HEK293 (cell line): ENCODE results near the gene C2CD5.

Source experiments
- BCL11B ChIP-seq: fragments of 450-650 bp; formaldehyde crosslinking; IDR thresholded peaks from 2 replicates; pipeline ENCODE4 v1.5.1; 2016; ENCODE audit warnings: low read depth, missing biosample characterization, missing genetic modification characterization
- GLI4 ChIP-seq: fragments of 450-650 bp; formaldehyde crosslinking; IDR thresholded peaks from 2 replicates; pipeline ENCODE4 v1.5.1; 2016; ENCODE audit warnings: missing biosample characterization, missing genetic modification characterization
- GLIS1 ChIP-seq: fragments of 450-650 bp; formaldehyde crosslinking; IDR thresholded peaks from 2 replicates; pipeline ENCODE4 v1.5.1; 2016; ENCODE audit warnings: missing biosample characterization, missing genetic modification characterization
- HIC1 ChIP-seq: fragments of 450-650 bp; formaldehyde crosslinking; IDR thresholded peaks from 2 replicates; pipeline ENCODE4 v1.5.1; 2016; ENCODE audit warnings: missing biosample characterization, missing genetic modification characterization
- KLF8 ChIP-seq: fragments of 450-650 bp; formaldehyde crosslinking; IDR thresholded peaks from 2 replicates; pipeline ENCODE4 v1.5.1; 2016; ENCODE audit warnings: missing biosample characterization, missing genetic modification characterization
- MZF1 ChIP-seq: fragments of 450-650 bp; formaldehyde crosslinking; IDR thresholded peaks from 2 replicates; pipeline ENCODE4 v1.5.1; 2017; ENCODE audit warnings: missing biosample characterization, missing genetic modification characterization, borderline replicate concordance
- OVOL3 ChIP-seq: fragments of 450-650 bp; formaldehyde crosslinking; IDR thresholded peaks from 2 replicates; pipeline ENCODE4 v1.5.1; 2016; ENCODE audit warnings: missing biosample characterization, missing genetic modification characterization
- RBAK ChIP-seq: fragments of 450-650 bp; formaldehyde crosslinking; IDR thresholded peaks from 2 replicates; pipeline ENCODE4 v1.5.1; 2016; ENCODE audit warnings: missing biosample characterization, missing genetic modification characterization
- SP2 ChIP-seq: fragments of 450-650 bp; formaldehyde crosslinking; IDR thresholded peaks from 2 replicates; pipeline ENCODE4 v1.5.1; 2016; ENCODE audit warnings: missing biosample characterization, missing genetic modification characterization
- ZBTB1 ChIP-seq: fragments of 450-650 bp; formaldehyde crosslinking; IDR thresholded peaks from 2 replicates; pipeline ENCODE4 v1.5.1; 2016; ENCODE audit warnings: missing biosample characterization, missing genetic modification characterization
- ZBTB10 ChIP-seq: fragments of 450-650 bp; formaldehyde crosslinking; IDR thresholded peaks from 2 replicates; pipeline ENCODE4 v1.5.1; 2016; ENCODE audit warnings: missing biosample characterization, missing genetic modification characterization
- ZBTB17 ChIP-seq: fragments of 450-650 bp; formaldehyde crosslinking; IDR thresholded peaks from 2 replicates; pipeline ENCODE4 v1.5.1; 2016; ENCODE audit warnings: missing biosample characterization, missing genetic modification characterization
- ZBTB26 ChIP-seq: fragments of 450-650 bp; formaldehyde crosslinking; optimal IDR thresholded peaks from 2 replicates; pipeline ENCODE3; 2016; ENCODE audit warnings: missing biosample characterization, mild to moderate bottlenecking, missing genetic modification characterization
- ZBTB7A ChIP-seq: fragments of 450-650 bp; formaldehyde crosslinking; IDR thresholded peaks from 2 replicates; pipeline ENCODE4 v1.5.1; 2016; ENCODE audit warnings: low read depth, missing biosample characterization, missing genetic modification characterization
- ZEB2 ChIP-seq: fragments of 450-650 bp; formaldehyde crosslinking; IDR thresholded peaks from 2 replicates; pipeline ENCODE4 v1.5.1; 2016; ENCODE audit warnings: missing biosample characterization, missing genetic modification characterization
- ZFP41 ChIP-seq: fragments of 450-650 bp; formaldehyde crosslinking; IDR thresholded peaks from 2 replicates; pipeline ENCODE4 v1.5.1; 2016; ENCODE audit warnings: missing biosample characterization, missing genetic modification characterization, borderline replicate concordance
- ZFP69B ChIP-seq: fragments of 450-650 bp; formaldehyde crosslinking; IDR thresholded peaks from 2 replicates; pipeline ENCODE4 v1.5.1; 2016; ENCODE audit warnings: missing biosample characterization, missing genetic modification characterization
- ZIC2 ChIP-seq: fragments of 450-650 bp; formaldehyde crosslinking; IDR thresholded peaks from 2 replicates; pipeline ENCODE4 v1.5.1; 2016; ENCODE audit warnings: missing biosample characterization, missing genetic modification characterization
- ZNF132 ChIP-seq: fragments of 450-650 bp; formaldehyde crosslinking; IDR thresholded peaks from 2 replicates; pipeline ENCODE4 v1.5.1; 2017; ENCODE audit warnings: missing biosample characterization, missing genetic modification characterization, borderline replicate concordance
- ZNF133 ChIP-seq: fragments of 450-650 bp; formaldehyde crosslinking; IDR thresholded peaks from 2 replicates; pipeline ENCODE4 v1.5.1; 2016; ENCODE audit warnings: missing biosample characterization, missing genetic modification characterization
- ZNF16 ChIP-seq: fragments of 450-650 bp; formaldehyde crosslinking; IDR thresholded peaks from 2 replicates; pipeline ENCODE4 v1.5.1; 2016; ENCODE audit warnings: low read depth, missing biosample characterization, missing genetic modification characterization
- ZNF2 ChIP-seq: fragments of 450-650 bp; formaldehyde crosslinking; IDR thresholded peaks from 2 replicates; pipeline ENCODE4 v1.5.1; 2016; ENCODE audit warnings: missing biosample characterization, missing genetic modification characterization
- ZNF274 ChIP-seq, 2 experiments: fragments of 200-500 bp in 1 of 2; fragments of 450-650 bp in 1 of 2; sonication (Bioruptor generic) in 1 of 2; formaldehyde crosslinking in 1 of 2; IDR thresholded peaks; 2 replicates each; pipeline versions ENCODE4 v1.5.1 to v1.6.1; 2014 to 2016; ENCODE audit warnings: borderline replicate concordance in 1 of 2, inconsistent platforms in 1 of 2, low read length in 1 of 2, missing biosample characterization in 1 of 2, missing genetic modification characterization in 1 of 2
- ZNF398 ChIP-seq: fragments of 450-650 bp; formaldehyde crosslinking; IDR thresholded peaks from 2 replicates; pipeline ENCODE4 v1.5.1; 2017; ENCODE audit warnings: missing biosample characterization, missing genetic modification characterization
- ZNF561 ChIP-seq: fragments of 450-650 bp; IDR thresholded peaks from 2 replicates; pipeline ENCODE4 v1.5.1; 2018; ENCODE audit warnings: missing biosample characterization, missing genetic modification characterization, borderline replicate concordance
- ZNF580 ChIP-seq: fragments of 450-650 bp; formaldehyde crosslinking; IDR thresholded peaks from 2 replicates; pipeline ENCODE4 v1.5.1; 2016; ENCODE audit warnings: missing biosample characterization, missing genetic modification characterization
- ZNF692 ChIP-seq: fragments of 450-650 bp; formaldehyde crosslinking; IDR thresholded peaks from 2 replicates; pipeline ENCODE4 v1.5.1; 2016; ENCODE audit warnings: missing biosample characterization, missing genetic modification characterization
- ZNF76 ChIP-seq: fragments of 450-650 bp; formaldehyde crosslinking; IDR thresholded peaks from 2 replicates; pipeline ENCODE4; 2016; ENCODE audit warnings: low read depth, missing biosample characterization, missing genetic modification characterization, borderline replicate concordance
- ZXDB ChIP-seq: fragments of 450-650 bp; formaldehyde crosslinking; IDR thresholded peaks from 2 replicates; pipeline ENCODE4 v1.5.1; 2016; ENCODE audit warnings: missing biosample characterization, missing genetic modification characterization

The C2CD5 gene

GRCh38 chr12:22544038-22544979 is at the start of gene C2CD5 (continued):
- TF ChIP-seq ZNF398 (no peak), OVOL3 (tag by site-specific recombination) (0 out of 2 replicates have a peak, but pooled peaks have one; percentile 43), GLI4 (tag by site-specific recombination) (no peak; the same call in 1 of the 2 replicates), ZNF692 (tag by site-specific recombination) (peak; percentile 85), KLF8 (peak; percentile 90), ZNF580 (tag by site-specific recombination) (0 out of 2 replicates have a peak, but pooled peaks have one; percentile 66), ZNF2 (tag by site-specific recombination) (peak; percentile 60; the same call in 1 of the 2 replicates), ZBTB17 (peak; percentile 100), ZXDB (tag by site-specific recombination) (peak; percentile 99), HIC1 (tag by site-specific recombination) (peak; percentile 71; the same call in 1 of the 2 replicates), ZNF76 (tag by site-specific recombination) (peak; percentile 75; the same call in 1 of the 2 replicates), ZNF16 (tag by site-specific recombination) (no peak), BCL11B (no peak), ZNF274 (IDR thresholded peaks at IDR 0.05; ENCODE audit: low read length) (no peak), ZNF274 (tag by site-specific recombination; IDR thresholded peaks at IDR 0.05; ENCODE audit: borderline replicate concordance) (no peak), GLIS1 (peak; percentile 56; the same call in 1 of the 2 replicates), ZNF132 (no peak), MZF1 (tag by site-specific recombination) (no peak), ZBTB10 (tag by site-specific recombination) (peak; percentile 87), SP2 (peak; percentile 75), ZBTB1 (peak; percentile 85; the same call in 1 of the 2 replicates), ZFP41 (no peak), ZFP69B (peak; percentile 80; the same call in 1 of the 2 replicates), ZIC2 (tag by site-specific recombination) (peak; percentile 70), RBAK (no peak), ZBTB7A (tag by site-specific recombination) (0 out of 2 replicates have a peak, but pooled peaks have one; percentile 15), ZNF133 (tag by site-specific recombination) (no peak), ZBTB26 (tag by site-specific recombination) (peak; percentile 94), ZNF561 (peak; percentile 90), ZEB2 (peak; percentile 97)
